K562 (cell line): ENCODE measurements around the gene ANKRD65. TPM values are rescaled to one million over a fixed set of nuclear protein-coding genes. Genes with fewer than 3 reads are reported as not detected.

ENCODE experiments used
- ATF4 ChIP-seq: fragments of 450-650 bp; formaldehyde crosslinking; IDR thresholded peaks from 2 replicates; pipeline ENCODE4 v1.4.0; 2022; ENCODE audit warnings: mild to moderate bottlenecking, moderate library complexity
- CC2D1A ChIP-seq: fragments of 450-650 bp; IDR thresholded peaks from 2 replicates; pipeline ENCODE4 v1.6.1; 2017; ENCODE audit warnings: mild to moderate bottlenecking
- KAT7 ChIP-seq: sonication (generic); formaldehyde crosslinking; IDR thresholded peaks from 2 replicates; pipeline ENCODE4 v1.8.0; 2022; ENCODE audit warnings: missing genetic modification reagents, mild to moderate bottlenecking, borderline replicate concordance
- KDM4B ChIP-seq, 2 experiments: fragments of 450-650 bp in 1 of 2; sonication (generic) in 1 of 2; IDR thresholded peaks; 2 replicates each; pipeline ENCODE4 v1.6.1; 2016 to 2017; ENCODE audit warnings: borderline replicate concordance in 2 of 2, antibody characterized with exemption in 1 of 2, low read depth in 1 of 2, mild to moderate bottlenecking in 1 of 2
- NEUROD1 ChIP-seq: fragments of 150-350 bp; IDR thresholded peaks from 2 replicates; pipeline ENCODE4 v1.6.1; 2014; ENCODE audit warnings: borderline replicate concordance, low read length, low read depth; ENCODE audit not compliant: partially characterized antibody
- OTX1 ChIP-seq: fragments of 450-650 bp; formaldehyde crosslinking; IDR thresholded peaks from 2 replicates; pipeline ENCODE4 v1.4.0; 2022; ENCODE audit warnings: mild to moderate bottlenecking
- POLR2A ChIP-seq: fragments of 450-650 bp; conservative IDR thresholded peaks from 2 replicates; pipeline ENCODE4 v1.6.1; 2016
- PRDM10 ChIP-seq: fragments of 450-650 bp; IDR thresholded peaks from 2 replicates; pipeline ENCODE4 v1.6.1; 2018; ENCODE audit not compliant: partially characterized antibody
- RBM22 ChIP-seq: fragments of 200-400 bp; formaldehyde crosslinking; IDR thresholded peaks from 2 replicates; pipeline ENCODE4 v1.6.1; 2018; ENCODE audit warnings: low read length, low read depth; ENCODE audit not compliant: poor library complexity, severe bottlenecking
- RERE ChIP-seq: sonication (generic); formaldehyde crosslinking; IDR thresholded peaks from 2 replicates; pipeline ENCODE4 v1.8.0; 2023; ENCODE audit warnings: missing genetic modification reagents, mild to moderate bottlenecking, borderline replicate concordance
- SMARCE1 ChIP-seq: fragments of 450-650 bp; IDR thresholded peaks from 2 replicates; pipeline ENCODE4 v1.7.1; 2016; ENCODE audit warnings: mild to moderate bottlenecking
- SNRNP70 ChIP-seq: fragments of 200-400 bp; formaldehyde crosslinking; optimal IDR thresholded peaks from 2 replicates; pipeline ENCODE3; 2017; ENCODE audit warnings: low read depth, low read length
- SP1 ChIP-seq: sonication (generic); formaldehyde crosslinking; IDR thresholded peaks from 2 replicates; pipeline ENCODE4 v1.8.1; 2022; ENCODE audit warnings: mild to moderate bottlenecking, missing genetic modification reagents
- ZBTB26 ChIP-seq: fragments of 450-650 bp; formaldehyde crosslinking; IDR thresholded peaks from 2 replicates; pipeline ENCODE4 v1.4.0; 2022; ENCODE audit warnings: missing genetic modification characterization
- ZNF512 ChIP-seq: IDR thresholded peaks from 2 replicates; pipeline ENCODE4 v1.6.1; 2016; ENCODE audit warnings: missing genetic modification characterization, missing compliant biosample characterization
- polyA plus RNA-seq, 8 experiments: library from polyadenylated mRNA; depleted of rRNA in 4 of 8; stranded (reverse) in 5 of 8; unstranded in 3 of 8; fragments of >200 nt; fragmentation: Nextera tagmentation in 2 of 8; fragmentation: Illumina TruSeq in 1 of 8; extraction: Ambion mirVana in 2 of 8; extraction: Trizol in 1 of 8; gene quantifications; 2 replicates each; pipeline versions ENCODE4 v1.2.1 to v1.2.3, GENCODE V29; 2011 to 2014; ENCODE audit warnings: inconsistent platforms in 1 of 8, missing spikeins in 1 of 8
- total RNA-seq, 7 experiments: library from RNA; depleted of rRNA in 6 of 7; stranded (reverse); fragments of >200 nt in 6 of 7; fragmentation: Illumina TruSeq in 2 of 7; extraction: Trizol in 2 of 7; gene quantifications; 2 replicates each; pipeline versions ENCODE4 v1.2.1 to v1.2.3, GENCODE V29; 2011 to 2021; ENCODE audit warnings: low replicate concordance in 1 of 7

The ANKRD65 gene
- total and polyA plus RNA-seq, 9 of the 15 experiments (the other 6 are each of a cell fraction or from before 2014, with no cell fraction given) = not detected

GRCh38 chr1:1449099-1449739 lies 28.1 kb upstream of the ANKRD65 start, which contains the start of gene ATAD3C (continued):
- no peak for TF ChIP-seq RERE (CRISPR knock-in tag)
- TF ChIP-seq OTX1 (CRISPR knock-in tag) = 0 out of 2 replicates have a peak, but pooled peaks have one; percentile 59
- TF ChIP-seq PRDM10 = no peak
- 0 out of 2 replicates have a peak, but pooled peaks have one; percentile 19 for TF ChIP-seq SMARCE1
- no peak for TF ChIP-seq KDM4B (IDR thresholded peaks at IDR 0.05; ENCODE audit: borderline replicate concordance in 2 of 2, low read depth in 1 of 2)
- no peak for TF ChIP-seq RBM22
- TF ChIP-seq ZNF512 (tag) = peak; percentile 38
- TF ChIP-seq NEUROD1 = no peak
- TF ChIP-seq CC2D1A = peak; percentile 34; the same call in 1 of the 2 replicates
- no peak for TF ChIP-seq KAT7 (CRISPR knock-in tag)
- TF ChIP-seq ATF4 = no peak
- TF ChIP-seq SNRNP70 = no peak
- TF ChIP-seq POLR2A = no peak
- TF ChIP-seq SP1 = no peak
- TF ChIP-seq ZBTB26 (CRISPR knock-in tag) = peak; percentile 84
